ENCODE results near the gene ZFP36. TPM values are rescaled to one million over a fixed set of nuclear protein-coding genes. Genes with fewer than 3 reads are reported as not detected.
"Not testable (repeated sequence)": the region's sequence is repeated elsewhere in the genome, so short reads cannot be mapped to it uniquely, and the experiment has no call there.

ZFP36 gene
- total RNA-seq, 4 donors from 2014 or later = 125 to 274 (median 178) TPM

DNA sequence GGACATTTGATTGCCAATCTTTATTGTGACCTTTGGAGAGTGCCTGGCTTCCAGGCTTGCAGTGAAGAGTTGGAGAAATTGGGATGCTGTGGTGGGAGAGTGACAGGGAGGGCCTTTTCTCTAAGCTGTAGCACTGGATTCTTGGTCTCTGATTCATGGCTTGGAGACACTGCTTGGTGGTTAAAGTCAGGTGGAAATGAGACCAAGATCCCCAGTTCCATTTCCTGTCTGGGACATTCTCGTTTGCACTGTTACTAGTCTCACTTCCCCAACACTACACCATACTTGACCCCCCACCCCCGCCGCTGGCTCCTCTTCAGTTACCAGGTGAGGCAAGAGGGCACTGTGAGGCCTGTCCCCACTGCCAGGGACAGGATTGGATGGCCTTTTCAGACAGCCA, 41.6 kb downstream of the ZFP36 start:
- Histone ChIP-seq H3K27me3 (no peaks in the 10 kb centered on the region), H3K4me1 (peaks cover 7 to 49% (median 31%) of the 10 kb centered on the region in 4 donors), H3K36me3 (peaks cover 2 to 30% (median 8%) of the 10 kb centered on the region in 3 donors), H3K9me3 (no peaks in the 10 kb centered on the region), H3K4me3 (no peak overlapping the region), H3K27ac (no peak overlapping the region)
- 59 to 72% methylated on average over 3 of the region's 3 CpGs for WGBS, 2 donors
- TF ChIP-seq POLR2A (IDR thresholded peaks at IDR 0.05) = no peak
- TF ChIP-seq, protein P1, sequence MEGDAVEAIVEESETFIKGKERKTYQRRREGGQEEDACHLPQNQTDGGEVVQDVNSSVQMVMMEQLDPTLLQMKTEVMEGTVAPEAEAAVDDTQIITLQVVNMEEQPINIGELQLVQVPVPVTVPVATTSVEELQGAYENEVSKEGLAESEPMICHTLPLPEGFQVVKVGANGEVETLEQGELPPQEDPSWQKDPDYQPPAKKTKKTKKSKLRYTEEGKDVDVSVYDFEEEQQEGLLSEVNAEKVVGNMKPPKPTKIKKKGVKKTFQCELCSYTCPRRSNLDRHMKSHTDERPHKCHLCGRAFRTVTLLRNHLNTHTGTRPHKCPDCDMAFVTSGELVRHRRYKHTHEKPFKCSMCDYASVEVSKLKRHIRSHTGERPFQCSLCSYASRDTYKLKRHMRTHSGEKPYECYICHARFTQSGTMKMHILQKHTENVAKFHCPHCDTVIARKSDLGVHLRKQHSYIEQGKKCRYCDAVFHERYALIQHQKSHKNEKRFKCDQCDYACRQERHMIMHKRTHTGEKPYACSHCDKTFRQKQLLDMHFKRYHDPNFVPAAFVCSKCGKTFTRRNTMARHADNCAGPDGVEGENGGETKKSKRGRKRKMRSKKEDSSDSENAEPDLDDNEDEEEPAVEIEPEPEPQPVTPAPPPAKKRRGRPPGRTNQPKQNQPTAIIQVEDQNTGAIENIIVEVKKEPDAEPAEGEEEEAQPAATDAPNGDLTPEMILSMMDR (IDR thresholded peaks at IDR 0.05) = no peak
- no peak for TF ChIP-seq EP300 (IDR thresholded peaks at IDR 0.05)
- DNase-seq (ENCODE audit: low spot score in 2 of 2) = no peak

GRCh38 chr19:39449116-39449797, 42.6 kb downstream of the ZFP36 start:
- 75 to 85% methylated on average over 8 of the region's 8 CpGs for WGBS, 2 donors
- Histone ChIP-seq H3K27ac (no peak overlapping the region), H3K36me3 (peaks cover 2 to 40% (median 14%) of the 10 kb centered on the region in 3 donors), H3K27me3 (no peaks in the 10 kb centered on the region), H3K4me1 (peaks cover 7 to 46% (median 29%) of the 10 kb centered on the region in 4 donors), H3K4me3 (no peak overlapping the region), H3K9me3 (no peaks in the 10 kb centered on the region)
- no peak for DNase-seq (ENCODE audit: low spot score in 2 of 2)
- TF ChIP-seq EP300 (IDR thresholded peaks at IDR 0.05) (no peak), POLR2A (IDR thresholded peaks at IDR 0.05) (no peak)
- TF ChIP-seq, protein P1 (IDR thresholded peaks at IDR 0.05) = no peak

GRCh38 chr19:39451257-39451656, 44.6 kb downstream of the ZFP36 start:
- peaks cover 6 to 39% (median 25%) of the 10 kb centered on the region in 4 donors for H3K4me1 ChIP-seq

More at GRCh38 chr19:39451257-39451656, 44.6 kb downstream of the ZFP36 start:
- not testable (repeated sequence) for H3K27ac ChIP-seq; H3K27me3 ChIP-seq; DNase-seq (ENCODE audit: low spot score in 2 of 2); H3K4me3 ChIP-seq; H3K9me3 ChIP-seq
- H3K36me3 ChIP-seq = peaks cover 2 to 55% (median 14%) of the 10 kb centered on the region in 3 donors
- WGBS, 2 donors = 93 to 95% methylated on average over 8 of the region's 8 CpGs

Small RNAs within 50 kb of the gene (small RNA-seq; reads per million reads assigned to genes)
- gene MIR4530 (not detected), gene RN7SL566P (not detected)

Other genes starting within 250 kb of the ZFP36 start
- not detected for gene NCCRP1, start 209.9 kb upstream of the ZFP36 start, total RNA-seq
- 1 to 10 TPM in 2 of 4 donors, not detected in 2; 1.3 to 6.0 TPM for gene SYCN, start 202.6 kb upstream of the ZFP36 start, total RNA-seq
- gene IFNL3, start 161.8 kb upstream of the ZFP36 start, total RNA-seq = not detected
- not detected for gene IFNL4, start 158.0 kb upstream of the ZFP36 start, total RNA-seq
- not detected for gene IFNL2, start 138.5 kb upstream of the ZFP36 start, total RNA-seq
- gene IFNL1, start 110.4 kb upstream of the ZFP36 start, total RNA-seq = not detected
- gene LRFN1, start 86.0 kb upstream of the ZFP36 start, total RNA-seq = 1 to 10 TPM in 2 of 4 donors, under 1 TPM in 2; 0.30 to 2.4 (median 1.4) TPM
- 10 to 100 TPM in 3 of 4 donors, 1 to 10 TPM in 1; 8.4 to 36.5 (median 18.2) TPM for gene GMFG, start 70.8 kb upstream of the ZFP36 start, total RNA-seq
- 100 to 1,000 TPM; 103 to 193 (median 115) TPM for gene SAMD4B, start 64.4 kb upstream of the ZFP36 start, total RNA-seq
- 10 to 100 TPM; 30.8 to 48.3 (median 44.3) TPM for gene PAF1, start 15.7 kb upstream of the ZFP36 start, total RNA-seq
- 10 to 100 TPM; 32.9 to 52.5 (median 37.6) TPM for gene MED29, start 15.5 kb upstream of the ZFP36 start, total RNA-seq
- gene PLEKHG2, start 5.8 kb downstream of the ZFP36 start, total RNA-seq = 10 to 100 TPM; 20.1 to 62.1 (median 35.6) TPM
- 1,000 to 10,000 TPM; 1,048 to 1,762 (median 1,462) TPM for gene RPS16, start 29.1 kb downstream of the ZFP36 start, total RNA-seq
- 100 to 1,000 TPM in 3 of 4 donors, 10 to 100 TPM in 1; 94.4 to 120 (median 106) TPM for gene SUPT5H, start 38.7 kb downstream of the ZFP36 start, total RNA-seq
- 10 to 100 TPM; 38.4 to 65.5 (median 55.4) TPM for gene TIMM50, start 74.0 kb downstream of the ZFP36 start, total RNA-seq
- not detected for gene DLL3, start 92.1 kb downstream of the ZFP36 start, total RNA-seq
- not detected for gene SELENOV, start 108.3 kb downstream of the ZFP36 start, total RNA-seq
- gene EID2B, start 126.0 kb downstream of the ZFP36 start, total RNA-seq = 10 to 100 TPM in 1 of 4 donors, 1 to 10 TPM in 3; 3.0 to 10.2 (median 7.0) TPM
- gene EID2, start 133.3 kb downstream of the ZFP36 start, total RNA-seq = 10 to 100 TPM; 14.0 to 27.3 (median 23.4) TPM
- gene LGALS13, start 195.7 kb downstream of the ZFP36 start, total RNA-seq = not detected
- not detected for gene LGALS16, start 249.1 kb downstream of the ZFP36 start, total RNA-seq